HG03571 (cell line): ENCODE measurements around the gene ZFP91.

Source experiments
- ATAC-seq: cut with Tn5 transposase; IDR thresholded peaks from one replicate; pipeline ENCODE4 v1.9.1; 2021; ENCODE audit not compliant: unreplicated experiment

ZFP91 gene

GRCh38 chr11:58658623-58659022 lies 79.8 kb downstream of the ZFP91 start:
- ATAC-seq = no peak

- ATAC-seq = no peak
Observed at GRCh38 chr11:58659404-58659803, 80.5 kb downstream of the ZFP91 start.

GRCh38 chr11:58659910-58660570 lies 81.2 kb downstream of the ZFP91 start:
- ATAC-seq = no peak
